HEK293 (cell line): ENCODE data around the gene ESM1.

Source experiments
- CTCF ChIA-PET: fragments of 350-600 bp; formaldehyde crosslinking; extraction: SDS; loops from one replicate; lab custom pipeline; 2021; ENCODE audit warnings: antibody characterized with exemption; lab: Yijun Ruan, JAX
- POLR2A ChIA-PET: fragments of 300-600 bp; formaldehyde crosslinking; extraction: SDS; loops from one replicate; lab custom pipeline; 2020; ENCODE audit warnings: antibody characterized with exemption, inconsistent platforms; lab: Yijun Ruan, JAX
- H3K27ac ChIP-seq: fragments of 200-500 bp; sonication (Bioruptor generic); 2 replicates; pipeline ENCODE4 v1.5.1; 2014; ENCODE audit warnings: low read depth, low read length, control low read depth, inconsistent platforms; ENCODE audit errors: extremely low read depth
- H3K36me3 ChIP-seq, 2 experiments: fragments of 200-500 bp in 1 of 2; sonication (Bioruptor generic) in 1 of 2; 1 replicate in 1 of 2; 2 replicates in 1 of 2; pipeline ENCODE4 v1.5.1; 2014 to 2017; ENCODE audit warnings: inconsistent platforms in 2 of 2, low read length in 2 of 2; ENCODE audit not compliant: control insufficient read depth in 2 of 2, insufficient read depth in 1 of 2
- H3K4me1 ChIP-seq: fragments of 200-500 bp; sonication (Bioruptor generic); 2 replicates; pipeline ENCODE4 v1.5.1; 2014; ENCODE audit warnings: mild to moderate bottlenecking, low read length, inconsistent platforms; ENCODE audit not compliant: control insufficient read depth, insufficient read depth
- H3K4me3 ChIP-seq: 2 replicates; pipeline ENCODE4 v1.5.1; 2011; ENCODE audit warnings: low read depth, mild to moderate bottlenecking, control low read depth, low read length, moderate library complexity
- H3K9me3 ChIP-seq: fragments of 200-500 bp; sonication (Bioruptor generic); 2 replicates; pipeline ENCODE4 v1.5.1; 2014; ENCODE audit warnings: low read depth, low read length, inconsistent platforms; ENCODE audit not compliant: control insufficient read depth, insufficient read depth
- AEBP2 ChIP-seq: fragments of 450-650 bp; formaldehyde crosslinking; IDR thresholded peaks from 2 replicates; pipeline ENCODE4 v1.5.1; 2016; ENCODE audit warnings: missing biosample characterization, missing genetic modification characterization, borderline replicate concordance
- IKZF3 ChIP-seq: fragments of 450-650 bp; IDR thresholded peaks from 2 replicates; pipeline ENCODE4 v1.5.0; 2018; ENCODE audit warnings: missing biosample characterization, mild to moderate bottlenecking, missing genetic modification characterization, moderate library complexity
- OSR2 ChIP-seq: fragments of 450-650 bp; formaldehyde crosslinking; IDR thresholded peaks from 2 replicates; pipeline ENCODE4 v1.5.1; 2016; ENCODE audit warnings: missing biosample characterization, missing genetic modification characterization
- PRDM10 ChIP-seq: fragments of 450-650 bp; formaldehyde crosslinking; IDR thresholded peaks from 2 replicates; pipeline ENCODE4 v1.5.1; 2016; ENCODE audit warnings: missing biosample characterization, missing genetic modification characterization
- ZNF10 ChIP-seq: fragments of 450-650 bp; formaldehyde crosslinking; IDR thresholded peaks from 2 replicates; pipeline ENCODE4 v1.5.1; 2017; ENCODE audit warnings: missing biosample characterization, missing genetic modification characterization
- ZNF239 ChIP-seq: fragments of 450-650 bp; formaldehyde crosslinking; IDR thresholded peaks from 2 replicates; pipeline ENCODE4 v1.5.1; 2016; ENCODE audit warnings: missing biosample characterization, missing genetic modification characterization
- ZNF266 ChIP-seq: fragments of 450-650 bp; formaldehyde crosslinking; IDR thresholded peaks from 2 replicates; pipeline ENCODE4 v1.5.1; 2016; ENCODE audit warnings: missing biosample characterization, missing genetic modification characterization, low read depth
- ZNF350 ChIP-seq: fragments of 450-650 bp; formaldehyde crosslinking; IDR thresholded peaks from 2 replicates; pipeline ENCODE4 v1.5.0; 2017; ENCODE audit warnings: missing biosample characterization, mild to moderate bottlenecking, missing genetic modification characterization
- ZNF391 ChIP-seq: fragments of 450-650 bp; formaldehyde crosslinking; IDR thresholded peaks from 2 replicates; pipeline ENCODE4 v1.5.1; 2016; ENCODE audit warnings: low read depth, missing biosample characterization, missing genetic modification characterization, borderline replicate concordance
- ZNF404 ChIP-seq: fragments of 450-650 bp; formaldehyde crosslinking; IDR thresholded peaks from 2 replicates; pipeline ENCODE4 v1.5.1; 2017; ENCODE audit warnings: missing biosample characterization, missing genetic modification characterization
- ZNF596 ChIP-seq: fragments of 450-650 bp; IDR thresholded peaks from 2 replicates; pipeline ENCODE4 v1.5.0; 2018; ENCODE audit warnings: missing biosample characterization, mild to moderate bottlenecking, missing genetic modification characterization, moderate library complexity
- ZNF626 ChIP-seq: fragments of 450-650 bp; sonication (Bioruptor Pico); formaldehyde crosslinking; IDR thresholded peaks from 2 replicates; pipeline ENCODE4 v1.5.1; 2018; ENCODE audit warnings: missing biosample characterization, missing genetic modification characterization, inconsistent platforms
- ZNF664 ChIP-seq: fragments of 450-650 bp; formaldehyde crosslinking; IDR thresholded peaks from 2 replicates; pipeline ENCODE4 v1.5.1; 2016; ENCODE audit warnings: missing biosample characterization, missing genetic modification characterization
- ZNF747 ChIP-seq: fragments of 450-650 bp; formaldehyde crosslinking; IDR thresholded peaks from 2 replicates; pipeline ENCODE4 v1.5.1; 2016; ENCODE audit warnings: missing biosample characterization, missing genetic modification characterization
- ZNF777 ChIP-seq: fragments of 450-650 bp; formaldehyde crosslinking; IDR thresholded peaks from 2 replicates; pipeline ENCODE4 v1.5.1; 2017; ENCODE audit warnings: missing biosample characterization, missing genetic modification characterization, borderline replicate concordance
- ZNF830 ChIP-seq: fragments of 450-650 bp; IDR thresholded peaks from 2 replicates; pipeline ENCODE4 v1.5.0; 2018; ENCODE audit warnings: missing biosample characterization, missing genetic modification characterization, low read depth, mild to moderate bottlenecking, moderate library complexity
- TF ChIP-seq, protein P1 (sequence below): fragments of 450-650 bp; formaldehyde crosslinking; IDR thresholded peaks from 2 replicates; pipeline ENCODE4 v1.5.1; 2016; ENCODE audit warnings: missing biosample characterization, missing genetic modification characterization, low read depth
- TF ChIP-seq, protein P2 (sequence below): fragments of 450-650 bp; formaldehyde crosslinking; IDR thresholded peaks from 2 replicates; pipeline ENCODE4 v1.5.1; 2016; ENCODE audit warnings: missing biosample characterization, missing genetic modification characterization
- TF ChIP-seq, protein P3 (sequence below): fragments of 450-650 bp; formaldehyde crosslinking; IDR thresholded peaks from 2 replicates; pipeline ENCODE4 v1.5.1; 2016; ENCODE audit warnings: missing biosample characterization, missing genetic modification characterization, borderline replicate concordance

ESM1 gene

GRCh38 chr5:55027595-55027994 lies 42.2 kb upstream of the ESM1 start:
- Histone ChIP-seq H3K4me3 (no peak overlapping the region), H3K27ac (no peak overlapping the region), H3K4me1 (no peaks in the 10 kb centered on the region), H3K36me3 (no peaks in the 10 kb centered on the region), H3K9me3 (no peaks in the 10 kb centered on the region)
- no peak for TF ChIP-seq IKZF3 (tag by site-specific recombination)
- no peak for TF ChIP-seq ZNF350 (tag by site-specific recombination)
- TF ChIP-seq ZNF239: no peak
- TF ChIP-seq, protein P1, sequence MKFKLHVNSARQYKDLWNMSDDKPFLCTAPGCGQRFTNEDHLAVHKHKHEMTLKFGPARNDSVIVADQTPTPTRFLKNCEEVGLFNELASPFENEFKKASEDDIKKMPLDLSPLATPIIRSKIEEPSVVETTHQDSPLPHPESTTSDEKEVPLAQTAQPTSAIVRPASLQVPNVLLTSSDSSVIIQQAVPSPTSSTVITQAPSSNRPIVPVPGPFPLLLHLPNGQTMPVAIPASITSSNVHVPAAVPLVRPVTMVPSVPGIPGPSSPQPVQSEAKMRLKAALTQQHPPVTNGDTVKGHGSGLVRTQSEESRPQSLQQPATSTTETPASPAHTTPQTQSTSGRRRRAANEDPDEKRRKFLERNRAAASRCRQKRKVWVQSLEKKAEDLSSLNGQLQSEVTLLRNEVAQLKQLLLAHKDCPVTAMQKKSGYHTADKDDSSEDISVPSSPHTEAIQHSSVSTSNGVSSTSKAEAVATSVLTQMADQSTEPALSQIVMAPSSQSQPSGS (tag by site-specific recombination): no peak
- no peak for TF ChIP-seq OSR2 (tag by site-specific recombination)
- no peak for TF ChIP-seq ZNF10 (tag by site-specific recombination)
- no peak for TF ChIP-seq ZNF777
- no peak for TF ChIP-seq AEBP2 (tag by site-specific recombination)
- ChIA-PET CTCF (no interaction called here), POLR2A (no interaction called here)

GRCh38 chr5:55022450-55022849 lies 37.1 kb upstream of the ESM1 start:
- ChIA-PET POLR2A (no interaction called here), CTCF (interaction anchor here (0.7 kb wide), 1 partner anchor 9 kb away, joined by 3 read pairs; no protein-coding TSS in a partner anchor)
- TF ChIP-seq ZNF664 (no peak), ZNF404 (tag by site-specific recombination) (no peak), ZNF391 (no peak), ZNF626 (tag by site-specific recombination) (no peak), ZNF830 (tag by site-specific recombination) (no peak), PRDM10 (tag by site-specific recombination) (no peak), ZNF747 (tag by site-specific recombination) (no peak), ZNF266 (tag by site-specific recombination) (no peak), ZNF596 (tag by site-specific recombination) (no peak)
- TF ChIP-seq, protein P2, sequence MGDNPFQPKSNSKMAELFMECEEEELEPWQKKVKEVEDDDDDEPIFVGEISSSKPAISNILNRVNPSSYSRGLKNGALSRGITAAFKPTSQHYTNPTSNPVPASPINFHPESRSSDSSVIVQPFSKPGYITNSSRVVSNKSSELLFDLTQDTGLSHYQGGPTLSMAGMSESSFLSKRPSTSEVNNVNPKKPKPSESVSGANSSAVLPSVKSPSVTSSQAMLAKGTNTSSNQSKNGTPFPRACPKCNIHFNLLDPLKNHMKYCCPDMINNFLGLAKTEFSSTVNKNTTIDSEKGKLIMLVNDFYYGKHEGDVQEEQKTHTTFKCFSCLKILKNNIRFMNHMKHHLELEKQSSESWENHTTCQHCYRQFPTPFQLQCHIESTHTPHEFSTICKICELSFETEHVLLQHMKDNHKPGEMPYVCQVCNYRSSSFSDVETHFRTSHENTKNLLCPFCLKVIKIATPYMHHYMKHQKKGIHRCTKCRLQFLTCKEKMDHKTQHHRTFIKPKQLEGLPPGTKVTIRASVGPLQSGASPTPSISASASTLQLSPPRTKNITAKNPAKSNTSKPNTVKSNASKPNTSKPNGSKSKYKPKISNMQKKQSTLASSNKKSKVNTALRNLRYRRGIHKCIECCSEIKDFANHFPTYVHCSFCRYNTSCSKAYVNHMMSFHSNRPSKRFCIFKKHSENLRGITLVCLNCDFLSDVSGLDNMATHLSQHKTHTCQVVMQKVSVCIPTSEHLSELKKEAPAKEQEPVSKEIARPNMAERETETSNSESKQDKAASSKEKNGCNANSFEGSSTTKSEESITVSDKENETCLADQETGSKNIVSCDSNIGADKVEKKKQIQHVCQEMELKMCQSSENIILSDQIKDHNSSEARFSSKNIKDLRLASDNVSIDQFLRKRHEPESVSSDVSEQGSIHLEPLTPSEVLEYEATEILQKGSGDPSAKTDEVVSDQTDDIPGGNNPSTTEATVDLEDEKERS (tag by site-specific recombination): no peak
- TF ChIP-seq, protein P3, sequence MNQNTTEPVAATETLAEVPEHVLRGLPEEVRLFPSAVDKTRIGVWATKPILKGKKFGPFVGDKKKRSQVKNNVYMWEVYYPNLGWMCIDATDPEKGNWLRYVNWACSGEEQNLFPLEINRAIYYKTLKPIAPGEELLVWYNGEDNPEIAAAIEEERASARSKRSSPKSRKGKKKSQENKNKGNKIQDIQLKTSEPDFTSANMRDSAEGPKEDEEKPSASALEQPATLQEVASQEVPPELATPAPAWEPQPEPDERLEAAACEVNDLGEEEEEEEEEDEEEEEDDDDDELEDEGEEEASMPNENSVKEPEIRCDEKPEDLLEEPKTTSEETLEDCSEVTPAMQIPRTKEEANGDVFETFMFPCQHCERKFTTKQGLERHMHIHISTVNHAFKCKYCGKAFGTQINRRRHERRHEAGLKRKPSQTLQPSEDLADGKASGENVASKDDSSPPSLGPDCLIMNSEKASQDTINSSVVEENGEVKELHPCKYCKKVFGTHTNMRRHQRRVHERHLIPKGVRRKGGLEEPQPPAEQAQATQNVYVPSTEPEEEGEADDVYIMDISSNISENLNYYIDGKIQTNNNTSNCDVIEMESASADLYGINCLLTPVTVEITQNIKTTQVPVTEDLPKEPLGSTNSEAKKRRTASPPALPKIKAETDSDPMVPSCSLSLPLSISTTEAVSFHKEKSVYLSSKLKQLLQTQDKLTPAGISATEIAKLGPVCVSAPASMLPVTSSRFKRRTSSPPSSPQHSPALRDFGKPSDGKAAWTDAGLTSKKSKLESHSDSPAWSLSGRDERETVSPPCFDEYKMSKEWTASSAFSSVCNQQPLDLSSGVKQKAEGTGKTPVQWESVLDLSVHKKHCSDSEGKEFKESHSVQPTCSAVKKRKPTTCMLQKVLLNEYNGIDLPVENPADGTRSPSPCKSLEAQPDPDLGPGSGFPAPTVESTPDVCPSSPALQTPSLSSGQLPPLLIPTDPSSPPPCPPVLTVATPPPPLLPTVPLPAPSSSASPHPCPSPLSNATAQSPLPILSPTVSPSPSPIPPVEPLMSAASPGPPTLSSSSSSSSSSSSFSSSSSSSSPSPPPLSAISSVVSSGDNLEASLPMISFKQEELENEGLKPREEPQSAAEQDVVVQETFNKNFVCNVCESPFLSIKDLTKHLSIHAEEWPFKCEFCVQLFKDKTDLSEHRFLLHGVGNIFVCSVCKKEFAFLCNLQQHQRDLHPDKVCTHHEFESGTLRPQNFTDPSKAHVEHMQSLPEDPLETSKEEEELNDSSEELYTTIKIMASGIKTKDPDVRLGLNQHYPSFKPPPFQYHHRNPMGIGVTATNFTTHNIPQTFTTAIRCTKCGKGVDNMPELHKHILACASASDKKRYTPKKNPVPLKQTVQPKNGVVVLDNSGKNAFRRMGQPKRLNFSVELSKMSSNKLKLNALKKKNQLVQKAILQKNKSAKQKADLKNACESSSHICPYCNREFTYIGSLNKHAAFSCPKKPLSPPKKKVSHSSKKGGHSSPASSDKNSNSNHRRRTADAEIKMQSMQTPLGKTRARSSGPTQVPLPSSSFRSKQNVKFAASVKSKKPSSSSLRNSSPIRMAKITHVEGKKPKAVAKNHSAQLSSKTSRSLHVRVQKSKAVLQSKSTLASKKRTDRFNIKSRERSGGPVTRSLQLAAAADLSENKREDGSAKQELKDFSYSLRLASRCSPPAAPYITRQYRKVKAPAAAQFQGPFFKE (tag by site-specific recombination): no peak
- Histone ChIP-seq H3K36me3 (no peaks in the 10 kb centered on the region), H3K4me3 (no peak overlapping the region), H3K9me3 (no peaks in the 10 kb centered on the region), H3K4me1 (no peaks in the 10 kb centered on the region), H3K27ac (no peak overlapping the region)
